Spinal cord (tissue), 10 donors: ENCODE measurements around the gene ETV6. TPM values are rescaled to one million over a fixed set of nuclear protein-coding genes. Genes with fewer than 3 reads are reported as not detected.

Experiments
- DNase-seq, 6 donors: peaks; one replicate each; pipeline versions ENCODE4 v3.0.0 to v3.0.0-alpha.2; 2013 to 2015; ENCODE audit warnings: low spot score in 6 of 6, low read depth in 4 of 6
- H3K27ac ChIP-seq: one replicate; pipeline ENCODE4 v1.5.1; 2013; ENCODE audit warnings: low read depth, low read length, control low read depth
- H3K27me3 ChIP-seq: one replicate; pipeline ENCODE4 v1.6.1; 2013; ENCODE audit warnings: low read length; ENCODE audit not compliant: control insufficient read depth, insufficient read depth
- H3K36me3 ChIP-seq: one replicate; pipeline ENCODE4 v1.6.1; 2013; ENCODE audit warnings: low read length; ENCODE audit not compliant: control insufficient read depth, insufficient read depth
- H3K4me1 ChIP-seq: one replicate; pipeline ENCODE4 v1.6.1; 2013; ENCODE audit warnings: low read length; ENCODE audit not compliant: control insufficient read depth, insufficient read depth
- H3K4me3 ChIP-seq: one replicate; pipeline ENCODE4 v1.5.1; 2013; ENCODE audit warnings: low read depth, low read length, control low read depth
- H3K9me3 ChIP-seq: one replicate; pipeline ENCODE4 v1.6.1; 2013; ENCODE audit warnings: low read length; ENCODE audit not compliant: control insufficient read depth, insufficient read depth
- WGBS: methylation state at CpG from one replicate; pipeline ENCODE4 v1.1.5; 2013; ENCODE audit warnings: missing lambda C conversion rate; ENCODE audit not compliant: insufficient coverage; 5-methylcytosine and 5-hydroxymethylcytosine counted together
- polyA plus RNA-seq, 2 donors: library from polyadenylated mRNA; unstranded; fragments of 120-200 nt; gene quantifications; one replicate each; pipeline ENCODE4 v1.2.1, GENCODE V29; 2013; ENCODE audit not compliant: insufficient read length in 2 of 2
- total RNA-seq, 2 donors: library from RNA; depleted of rRNA in 1 of 2; stranded (reverse); fragments of 120-200 nt in 1 of 2; fragments of >200 nt in 1 of 2; gene quantifications; one replicate each; pipeline versions ENCODE4 v1.2.3 to v1.2.4, GENCODE V29; 2013 to 2014
- donor health status: healthy.

The ETV6 gene
- total and polyA plus RNA-seq, 4 donors = 6.8 to 9.9 (median 8.1) TPM

DNA sequence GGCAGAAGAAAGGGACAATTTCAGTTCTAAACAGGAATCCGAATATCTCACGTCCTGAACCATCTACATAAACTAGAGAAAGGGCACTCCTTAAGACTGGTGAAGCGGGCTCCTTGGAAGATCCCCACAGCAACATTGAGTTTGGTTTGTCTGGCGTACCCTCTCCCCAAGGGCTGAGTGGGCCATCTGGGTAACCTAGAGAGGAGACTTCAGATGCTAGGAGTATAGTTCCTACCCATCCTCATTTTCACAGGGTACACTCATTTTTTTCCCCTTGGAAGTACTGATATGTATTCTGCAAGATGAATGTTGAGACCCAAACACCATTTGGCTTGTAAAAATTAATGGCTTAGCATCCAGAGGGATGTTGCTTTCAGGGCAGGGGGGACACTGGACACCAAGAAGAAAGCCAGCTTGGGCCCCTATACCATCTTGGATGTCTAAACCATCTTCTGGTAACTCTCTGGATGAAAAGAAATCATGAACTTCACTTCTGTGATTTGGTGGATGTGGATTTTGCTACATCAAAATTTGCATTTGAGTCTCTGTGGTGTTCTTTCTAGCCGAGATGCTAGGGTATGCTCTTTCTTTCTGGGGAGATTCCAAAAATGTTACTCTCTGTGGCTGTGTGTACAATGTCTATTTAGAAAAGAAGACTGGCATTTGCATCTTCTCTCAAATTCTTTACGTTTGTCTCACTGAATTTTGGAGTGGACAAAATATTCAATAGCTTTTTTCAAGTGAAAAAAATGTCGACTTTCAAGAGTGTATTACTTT lies 97.7 kb downstream of the ETV6 start:
- no peaks in the 10 kb centered on the region for H3K9me3 ChIP-seq
- H3K27me3 ChIP-seq = no peaks in the 10 kb centered on the region
- no peak overlapping the region for H3K27ac ChIP-seq
- peaks cover 6% of the 10 kb centered on the region for H3K4me1 ChIP-seq
- WGBS = no CpG with 5 or more reads among the region's 7 CpGs
- H3K4me3 ChIP-seq = no peak overlapping the region
- DNase-seq = no peak
- H3K36me3 ChIP-seq = no peaks in the 10 kb centered on the region

- Histone ChIP-seq H3K27me3 (no peaks in the 10 kb centered on the region), H3K4me3 (no peak overlapping the region), H3K36me3 (no peaks in the 10 kb centered on the region), H3K4me1 (peaks cover 6% of the 10 kb centered on the region), H3K9me3 (no peaks in the 10 kb centered on the region), H3K27ac (no peak overlapping the region)
- DNase-seq = no peak
- WGBS = 79% methylated on average over 2 of the region's 3 CpGs
Measured at GRCh38 chr12:11747969-11748368, 98.5 kb downstream of the ETV6 start.

GRCh38 chr12:11748903-11749302 lies 99.4 kb downstream of the ETV6 start:
- H3K27me3 ChIP-seq = no peaks in the 10 kb centered on the region
- no CpG with 5 or more reads among the region's 6 CpGs for WGBS
- peaks cover 3% of the 10 kb centered on the region for H3K4me1 ChIP-seq
- H3K27ac ChIP-seq = no peak overlapping the region
- H3K9me3 ChIP-seq = no peaks in the 10 kb centered on the region
- DNase-seq = peak in 1 of 6 donors; percentile 83
- no peaks in the 10 kb centered on the region for H3K36me3 ChIP-seq
- no peak overlapping the region for H3K4me3 ChIP-seq

GRCh38 chr12:11749943-11750690 lies 100.6 kb downstream of the ETV6 start:
- Histone ChIP-seq H3K4me1 (peaks cover 3% of the 10 kb centered on the region), H3K27ac (no peak overlapping the region), H3K9me3 (no peaks in the 10 kb centered on the region), H3K4me3 (no peak overlapping the region), H3K27me3 (no peaks in the 10 kb centered on the region), H3K36me3 (no peaks in the 10 kb centered on the region)
- 76% methylated on average over 6 of the region's 11 CpGs for WGBS
- no peak for DNase-seq

GRCh38 chr12:11752403-11753149 lies 103.1 kb downstream of the ETV6 start:
- Histone ChIP-seq H3K9me3 (no peaks in the 10 kb centered on the region), H3K36me3 (no peaks in the 10 kb centered on the region), H3K4me1 (peaks cover 11% of the 10 kb centered on the region), H3K27ac (no peak overlapping the region), H3K27me3 (no peaks in the 10 kb centered on the region), H3K4me3 (no peak overlapping the region)
- DNase-seq = no peak
- WGBS = 85% methylated on average over 17 of the region's 21 CpGs

- no peak for DNase-seq
- 54% methylated on average over 2 of the region's 2 CpGs for WGBS
- no peak overlapping the region for H3K27ac ChIP-seq
- no peak overlapping the region for H3K4me3 ChIP-seq
- H3K27me3 ChIP-seq = no peaks in the 10 kb centered on the region
- peaks cover 12% of the 10 kb centered on the region for H3K4me1 ChIP-seq
- H3K36me3 ChIP-seq = no peaks in the 10 kb centered on the region
- no peaks in the 10 kb centered on the region for H3K9me3 ChIP-seq
Measured at GRCh38 chr12:11753150-11753499, 103.7 kb downstream of the ETV6 start.

DNA sequence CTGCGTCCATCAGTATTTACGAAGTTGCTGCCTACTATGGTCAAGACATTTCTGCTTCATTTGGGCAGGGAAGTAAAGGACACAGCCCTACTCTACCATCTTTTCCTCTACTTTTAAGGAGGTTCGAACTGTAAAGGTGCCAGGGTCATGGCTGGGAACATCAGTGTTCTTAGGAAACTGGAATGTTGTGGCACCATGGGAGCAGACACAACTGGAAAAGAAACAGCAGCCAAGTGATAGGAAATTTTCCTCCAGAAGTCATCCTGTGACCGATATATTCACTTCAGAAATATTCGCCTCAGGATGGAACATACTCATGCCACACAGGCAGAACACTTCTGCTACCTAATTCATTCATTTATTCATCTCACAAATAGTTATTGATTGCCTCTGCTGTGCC lies 104.4 kb downstream of the ETV6 start:
- Histone ChIP-seq H3K27ac (no peak overlapping the region), H3K27me3 (no peaks in the 10 kb centered on the region), H3K9me3 (no peaks in the 10 kb centered on the region), H3K4me1 (peaks cover 14% of the 10 kb centered on the region), H3K36me3 (no peaks in the 10 kb centered on the region), H3K4me3 (no peak overlapping the region)
- 100% methylated on average over 2 of the region's 5 CpGs for WGBS
- DNase-seq = no peak

- no peak for DNase-seq
- no CpG with 5 or more reads among the region's 4 CpGs for WGBS
- Histone ChIP-seq H3K27me3 (no peaks in the 10 kb centered on the region), H3K4me3 (no peak overlapping the region), H3K27ac (no peak overlapping the region), H3K9me3 (no peaks in the 10 kb centered on the region), H3K36me3 (no peaks in the 10 kb centered on the region), H3K4me1 (peaks cover 17% of the 10 kb centered on the region)
Measured at GRCh38 chr12:11754256-11754655, 104.8 kb downstream of the ETV6 start.

DNA sequence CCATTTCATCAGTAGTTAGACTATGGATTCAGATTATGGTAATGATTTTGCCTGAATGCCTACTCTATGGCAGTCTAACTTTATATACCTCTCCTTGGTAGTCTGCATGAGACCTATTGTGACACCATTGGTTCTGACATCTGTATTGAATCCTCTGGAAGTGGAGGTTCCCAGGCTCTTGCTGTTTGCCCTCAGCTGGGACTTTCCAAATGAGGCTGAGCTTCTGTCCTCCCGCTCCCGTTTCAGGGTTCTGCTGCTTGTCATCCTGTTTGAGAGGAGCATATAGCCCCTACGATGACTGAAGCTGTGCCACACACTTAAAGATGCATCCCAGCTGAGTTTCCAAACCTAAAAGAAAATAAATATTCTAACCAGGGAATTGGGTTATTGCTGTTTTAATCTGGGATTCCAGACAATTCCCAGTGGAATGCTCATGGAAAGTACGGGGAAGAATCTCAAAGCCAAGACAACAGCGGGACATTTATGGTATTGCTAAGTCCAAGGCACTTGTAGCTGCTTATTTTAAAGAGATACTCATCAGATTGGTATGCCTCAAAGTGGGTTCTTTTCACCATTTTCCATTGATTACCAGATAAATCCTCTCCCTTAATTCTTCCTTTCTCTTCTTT lies 105.9 kb downstream of the ETV6 start:
- Histone ChIP-seq H3K4me1 (peaks cover 17% of the 10 kb centered on the region), H3K9me3 (no peaks in the 10 kb centered on the region), H3K27me3 (no peaks in the 10 kb centered on the region), H3K27ac (no peak overlapping the region), H3K36me3 (no peaks in the 10 kb centered on the region), H3K4me3 (no peak overlapping the region)
- DNase-seq = no peak
- WGBS = 88% methylated on average over 2 of the region's 5 CpGs
